GM12891 (cell line): ENCODE measurements around the gene GALNT10.

Experiments used
- POLR2A ChIP-seq: IDR thresholded peaks from 2 replicates; pipeline ENCODE4 v1.6.1; 2011; ENCODE audit warnings: low read depth, low read length, control low read depth
- POLR2AphosphoS5 ChIP-seq: IDR thresholded peaks from 2 replicates; pipeline ENCODE4 v1.6.1; 2011; ENCODE audit warnings: low read depth, low read length, control low read depth

GRCh38 chr5:154409230-154409840, 218.8 kb downstream of the GALNT10 start:
- no peak for TF ChIP-seq POLR2A
- no peak for TF ChIP-seq POLR2AphosphoS5
